ENCODE results near the gene CFAP73. TPM values are rescaled to one million over a fixed set of nuclear protein-coding genes. Genes with fewer than 3 reads are reported as not detected.

CFAP73 gene
- total and polyA plus RNA-seq, 2 experiments from 2014 or later: 0.50 to 0.59 TPM

- no peak overlapping the region for H3K27ac ChIP-seq (ENCODE audit: low read depth)
- H3K36me3 ChIP-seq (ENCODE audit: insufficient read depth): no peaks in the 10 kb centered on the region
- H3K27me3 Mint-ChIP-seq (ENCODE audit: insufficient read depth, low read depth, poor library complexity): peaks cover 12% of the 10 kb centered on the region
- H3K79me2 ChIP-seq (replicated peaks; ENCODE audit: insufficient read depth): no peaks in the 10 kb centered on the region
- ATAC-seq (no peak), DNase-seq (ENCODE audit: low spot score) (no peak)
- no peak overlapping the region for H3K4me3 ChIP-seq
- no peak overlapping the region for H2AFZ ChIP-seq
- no peaks in the 10 kb centered on the region for H3K27me3 ChIP-seq (ENCODE audit: insufficient read depth)
- no peaks in the 10 kb centered on the region for H3K9me2 ChIP-seq (ENCODE audit: insufficient read depth)
- no peaks in the 10 kb centered on the region for H3F3A ChIP-seq (replicated peaks; ENCODE audit: low read depth)
- H3K4me3 Mint-ChIP-seq: no peak overlapping the region
- H4K20me1 ChIP-seq (replicated peaks; ENCODE audit: insufficient read depth): no peaks in the 10 kb centered on the region
- no peaks in the 10 kb centered on the region for H3K4me1 ChIP-seq (ENCODE audit: insufficient read depth)
- H3K36me3 Mint-ChIP-seq (ENCODE audit: low read depth): no peaks in the 10 kb centered on the region; the same call in 2 of the 3 replicates
- H3K4me2 ChIP-seq: no peak overlapping the region
- TF ChIP-seq STAT1 (IDR thresholded peaks at IDR 0.05; ENCODE audit: unreplicated experiment) (no peak), CREB1 (CRISPR knock-in tag; IDR thresholded peaks at IDR 0.05; ENCODE audit: low read depth) (no peak), REST (IDR thresholded peaks at IDR 0.05; ENCODE audit: unreplicated experiment) (no peak), ZNF462 (CRISPR knock-in tag; IDR thresholded peaks at IDR 0.05) (no peak)
- TF ChIP-seq, protein P1, sequence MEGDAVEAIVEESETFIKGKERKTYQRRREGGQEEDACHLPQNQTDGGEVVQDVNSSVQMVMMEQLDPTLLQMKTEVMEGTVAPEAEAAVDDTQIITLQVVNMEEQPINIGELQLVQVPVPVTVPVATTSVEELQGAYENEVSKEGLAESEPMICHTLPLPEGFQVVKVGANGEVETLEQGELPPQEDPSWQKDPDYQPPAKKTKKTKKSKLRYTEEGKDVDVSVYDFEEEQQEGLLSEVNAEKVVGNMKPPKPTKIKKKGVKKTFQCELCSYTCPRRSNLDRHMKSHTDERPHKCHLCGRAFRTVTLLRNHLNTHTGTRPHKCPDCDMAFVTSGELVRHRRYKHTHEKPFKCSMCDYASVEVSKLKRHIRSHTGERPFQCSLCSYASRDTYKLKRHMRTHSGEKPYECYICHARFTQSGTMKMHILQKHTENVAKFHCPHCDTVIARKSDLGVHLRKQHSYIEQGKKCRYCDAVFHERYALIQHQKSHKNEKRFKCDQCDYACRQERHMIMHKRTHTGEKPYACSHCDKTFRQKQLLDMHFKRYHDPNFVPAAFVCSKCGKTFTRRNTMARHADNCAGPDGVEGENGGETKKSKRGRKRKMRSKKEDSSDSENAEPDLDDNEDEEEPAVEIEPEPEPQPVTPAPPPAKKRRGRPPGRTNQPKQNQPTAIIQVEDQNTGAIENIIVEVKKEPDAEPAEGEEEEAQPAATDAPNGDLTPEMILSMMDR (conservative IDR thresholded peaks at IDR 0.05; ENCODE audit: low read depth in 2 of 2): no peak
- no peak overlapping the region for H3K27ac Mint-ChIP-seq
- H3K9me3 Mint-ChIP-seq: no peaks in the 10 kb centered on the region; the same call in 2 of the 3 replicates
- peaks cover 6% of the 10 kb centered on the region; the same call in 2 of the 3 replicates for H3K4me1 Mint-ChIP-seq
These were observed 34.9 kb upstream of the CFAP73 start for GRCh38 chr12:113114447-113115178.
